ENCODE data around the gene LAMA5. TPM values are rescaled to one million over a fixed set of nuclear protein-coding genes. Genes with fewer than 3 reads are reported as not detected.

LAMA5 gene
- total RNA-seq, 1 experiment from 2014 or later: 266 TPM

- Mint-ChIP-seq H3K9me3 (ENCODE audit: unreplicated experiment) (no peaks in the 10 kb centered on the region), H3K4me3 (ENCODE audit: unreplicated experiment) (peak within 1 kb of the TSS; percentile 90), H3K27me3 (ENCODE audit: insufficient read depth, unreplicated experiment) (no peaks in the 10 kb centered on the region), H3K4me1 (ENCODE audit: insufficient read depth, unreplicated experiment) (peaks cover 18% of the 10 kb centered on the region), H3K36me3 (ENCODE audit: insufficient read depth, unreplicated experiment) (peaks cover 58% of the 10 kb centered on the region), H3K27ac (ENCODE audit: low read depth, unreplicated experiment) (peak within 1 kb of the TSS; percentile 95)
- intact Hi-C loops (cut with micrococcal nuclease): loop anchor here (1.0 to 5.0 kb wide), 5 partner anchors 48 to 492 kb away; partner anchors contain the start of gene LAMA5
- CTCF ChIA-PET: interaction anchor here (0.6 to 2.4 kb wide), 12 partner anchors 8 to 155 kb away, joined by 3 to 16 read pairs (median 4); no protein-coding TSS in a partner anchor
- no TSS peak for BruUV-seq (replicated peaks)
- peak; percentile 95 for TF ChIP-seq CTCF (IDR thresholded peaks at IDR 0.05; ENCODE audit: unreplicated experiment)
- DNase-seq (ENCODE audit: unreplicated experiment): peak; percentile 95
- POLR2A ChIA-PET: interaction anchor here (0.5 to 6.4 kb wide), 12 partner anchors 16 to 350 kb away, joined by 3 to 128 read pairs (median 4); partner anchors contain the start of genes LAMA5 and RPS21
These were observed 64.6 kb downstream of the LAMA5 start, which contains the start of gene ADRM1 for GRCh38 chr20:62302341-62303061. Gene ADRM1, plus strand, starts transcription at chr20:62302997. Its CDS starts 572 bp downstream, at chr20:62303569.

- Mint-ChIP-seq H3K4me1 (ENCODE audit: insufficient read depth, unreplicated experiment) (peaks cover 18% of the 10 kb centered on the region), H3K4me3 (ENCODE audit: unreplicated experiment) (peak overlapping the region; percentile 90), H3K9me3 (ENCODE audit: unreplicated experiment) (no peaks in the 10 kb centered on the region), H3K27me3 (ENCODE audit: insufficient read depth, unreplicated experiment) (no peaks in the 10 kb centered on the region), H3K36me3 (ENCODE audit: insufficient read depth, unreplicated experiment) (peaks cover 51% of the 10 kb centered on the region), H3K27ac (ENCODE audit: low read depth, unreplicated experiment) (peak overlapping the region; percentile 95)
- BruUV-seq (replicated peaks): no TSS peak
- ChIA-PET CTCF (interaction anchor here (0.6 to 2.4 kb wide), 12 partner anchors 8 to 516 kb away, joined by 3 to 16 read pairs (median 6); no protein-coding TSS in a partner anchor), POLR2A (interaction anchor here (0.6 to 6.4 kb wide), 10 partner anchors 17 to 190 kb away, joined by 4 to 128 read pairs (median 4); partner anchors contain the start of genes LAMA5 and RPS21)
- intact Hi-C loops (cut with micrococcal nuclease): loop anchor here (1.0 to 5.0 kb wide), 5 partner anchors 48 to 493 kb away; partner anchors contain the start of gene LAMA5
- DNase-seq (ENCODE audit: unreplicated experiment): peak; percentile 95
- peak; percentile 93 for TF ChIP-seq CTCF (IDR thresholded peaks at IDR 0.05; ENCODE audit: unreplicated experiment)
These were observed 65.3 kb downstream of the LAMA5 start for GRCh38 chr20:62301773-62302340.

- ChIA-PET CTCF (interaction anchor here (0.6 to 2.7 kb wide), 27 partner anchors 9 to 964 kb away, joined by 3 to 22 read pairs (median 4); partner anchors contain the start of gene LAMA5), POLR2A (interaction anchor here (0.6 to 4.1 kb wide), 6 partner anchors 36 to 152 kb away, joined by 3 to 63 read pairs (median 4); partner anchors contain the start of gene RPS21)
- Mint-ChIP-seq H3K36me3 (ENCODE audit: insufficient read depth, unreplicated experiment) (peaks cover 48% of the 10 kb centered on the region), H3K4me3 (ENCODE audit: unreplicated experiment) (peak overlapping the region; percentile 90), H3K4me1 (ENCODE audit: insufficient read depth, unreplicated experiment) (peaks cover 18% of the 10 kb centered on the region), H3K27ac (ENCODE audit: low read depth, unreplicated experiment) (no peak overlapping the region), H3K9me3 (ENCODE audit: unreplicated experiment) (no peaks in the 10 kb centered on the region), H3K27me3 (ENCODE audit: insufficient read depth, unreplicated experiment) (no peaks in the 10 kb centered on the region)
- no peak for TF ChIP-seq CTCF (IDR thresholded peaks at IDR 0.05; ENCODE audit: unreplicated experiment)
- no TSS peak for BruUV-seq (replicated peaks)
- DNase-seq (ENCODE audit: unreplicated experiment): no peak
- intact Hi-C loops (cut with micrococcal nuclease): loop anchor here (5.0 kb wide), 2 partner anchors 66 to 321 kb away; partner anchors contain the start of gene LAMA5
These were observed 65.9 kb downstream of the LAMA5 start for GRCh38 chr20:62301111-62301668.
